NB4 (cell line): ENCODE data around the gene CSNK2A3.

ENCODE experiments used
- POLR2A ChIP-seq: IDR thresholded peaks from 2 replicates; pipeline ENCODE4 v1.6.1; 2011; ENCODE audit warnings: mild to moderate bottlenecking; ENCODE audit not compliant: insufficient read length; ENCODE audit errors: extremely low read depth
- TF ChIP-seq, protein P1 (sequence below): IDR thresholded peaks from one replicate; pipeline ENCODE4 v1.5.1; 2012; ENCODE audit warnings: low read depth, low read length
- TF ChIP-seq, protein P2 (sequence below): IDR thresholded peaks from 2 replicates; pipeline ENCODE4 v1.6.1; 2011; ENCODE audit warnings: low read depth, low read length

DNA sequence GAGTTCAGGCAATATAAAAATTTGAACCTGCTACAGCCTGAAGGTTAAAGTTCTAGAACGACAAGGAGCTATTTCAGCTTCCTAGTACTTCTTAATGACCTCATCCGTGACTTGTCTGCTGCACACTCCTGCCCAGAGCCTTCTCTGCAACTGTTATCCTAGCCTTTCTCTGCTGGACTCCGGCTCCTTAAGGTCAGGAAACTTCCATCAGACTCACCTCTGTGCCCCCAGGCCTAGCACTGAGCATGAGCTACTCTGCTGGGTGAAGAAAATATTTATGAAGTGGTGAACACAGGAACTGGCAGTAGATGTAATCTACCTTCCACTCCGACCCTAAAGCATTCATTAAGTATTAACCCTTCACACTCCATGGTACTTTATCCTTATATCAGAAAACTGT lies 18.4 kb downstream of the CSNK2A3 start:
- TF ChIP-seq, protein P1, sequence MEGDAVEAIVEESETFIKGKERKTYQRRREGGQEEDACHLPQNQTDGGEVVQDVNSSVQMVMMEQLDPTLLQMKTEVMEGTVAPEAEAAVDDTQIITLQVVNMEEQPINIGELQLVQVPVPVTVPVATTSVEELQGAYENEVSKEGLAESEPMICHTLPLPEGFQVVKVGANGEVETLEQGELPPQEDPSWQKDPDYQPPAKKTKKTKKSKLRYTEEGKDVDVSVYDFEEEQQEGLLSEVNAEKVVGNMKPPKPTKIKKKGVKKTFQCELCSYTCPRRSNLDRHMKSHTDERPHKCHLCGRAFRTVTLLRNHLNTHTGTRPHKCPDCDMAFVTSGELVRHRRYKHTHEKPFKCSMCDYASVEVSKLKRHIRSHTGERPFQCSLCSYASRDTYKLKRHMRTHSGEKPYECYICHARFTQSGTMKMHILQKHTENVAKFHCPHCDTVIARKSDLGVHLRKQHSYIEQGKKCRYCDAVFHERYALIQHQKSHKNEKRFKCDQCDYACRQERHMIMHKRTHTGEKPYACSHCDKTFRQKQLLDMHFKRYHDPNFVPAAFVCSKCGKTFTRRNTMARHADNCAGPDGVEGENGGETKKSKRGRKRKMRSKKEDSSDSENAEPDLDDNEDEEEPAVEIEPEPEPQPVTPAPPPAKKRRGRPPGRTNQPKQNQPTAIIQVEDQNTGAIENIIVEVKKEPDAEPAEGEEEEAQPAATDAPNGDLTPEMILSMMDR, result no peak
- TF ChIP-seq, protein P2, sequence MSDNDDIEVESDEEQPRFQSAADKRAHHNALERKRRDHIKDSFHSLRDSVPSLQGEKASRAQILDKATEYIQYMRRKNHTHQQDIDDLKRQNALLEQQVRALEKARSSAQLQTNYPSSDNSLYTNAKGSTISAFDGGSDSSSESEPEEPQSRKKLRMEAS, result no peak
- TF ChIP-seq POLR2A, result no peak
